ENCODE results near the gene FAM162B.
"Not testable (repeated sequence)": the region's sequence is repeated elsewhere in the genome, so short reads cannot be mapped to it uniquely, and the experiment has no call there.

Gene FAM162B

GRCh38 chr6:116714761-116715160, 50.8 kb downstream of the FAM162B start:
- no peak for DNase-seq

GRCh38 chr6:116714296-116714695, 51.2 kb downstream of the FAM162B start:
- DNase-seq: no peak

DNA sequence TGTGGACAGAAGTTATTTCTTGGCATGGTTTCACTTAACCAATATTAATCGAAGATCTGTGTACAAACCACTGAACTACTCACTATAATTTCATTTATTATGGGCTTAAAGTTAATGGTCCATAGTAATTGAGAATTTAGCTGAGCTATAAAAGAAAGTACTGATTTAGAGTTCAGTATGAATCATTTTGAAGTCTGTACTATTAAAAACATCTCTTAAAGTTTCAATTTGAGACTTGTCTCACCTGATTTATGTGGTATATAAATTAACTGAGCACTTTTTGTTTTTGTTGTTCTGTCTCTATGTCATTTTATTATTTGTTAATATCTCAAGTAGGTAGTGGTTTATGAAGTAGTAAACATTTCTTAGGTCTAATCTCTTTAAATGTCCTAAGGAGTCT, 59.6 kb downstream of the FAM162B start:
- DNase-seq: no peak

- not testable (repeated sequence) for DNase-seq
Observed at GRCh38 chr6:116703888-116704287, 61.6 kb downstream of the FAM162B start.
